Endothelial cell of umbilical vein (primary cell): ENCODE measurements around the gene TMEM62. TPM values are rescaled to one million over a fixed set of nuclear protein-coding genes. Genes with fewer than 3 reads are reported as not detected.
"Not testable (repeated sequence)": the region's sequence is repeated elsewhere in the genome, so short reads cannot be mapped to it uniquely, and the experiment has no call there.

ENCODE experiments used
- BruUV-seq: library from RNA; stranded (reverse); fragments of 400-500 nt; replicated peaks from 2 replicates; lab custom pipeline; 2021; lab: Mats Ljungman, UMichigan
- CTCF ChIA-PET: fragments of 300-600, 350-600 bp; sonication (Branson Sonifier 250); formaldehyde crosslinking; loops from one replicate; lab custom pipeline; 2021; ENCODE audit warnings: antibody characterized with exemption, inconsistent platforms; lab: Charles Lee
- POLR2A ChIA-PET: fragments of 300-600, 350-600 bp; sonication (Branson Sonifier 250); formaldehyde crosslinking; loops from one replicate; lab custom pipeline; 2021; ENCODE audit warnings: antibody characterized with exemption, inconsistent platforms; lab: Charles Lee
- DNase-seq: peaks from one replicate; pipeline ENCODE4 v3.0.0-alpha.2; 2011; ENCODE audit warnings: low read depth, low spot score
- FAIRE-seq: peaks from 2 replicates; lab custom pipeline; 2011; peaks lifted over from hg19 to GRCh38; lab: Jason Lieb, UNC
- H2AFZ ChIP-seq: 2 replicates; pipeline ENCODE4 v1.6.0; 2012; ENCODE audit warnings: low read depth, low read length, control low read depth, inconsistent platforms
- H3K27ac ChIP-seq: 2 replicates; pipeline ENCODE4 v1.5.1; 2011; ENCODE audit warnings: low read depth, mild to moderate bottlenecking, control low read depth, low read length, moderate library complexity; ENCODE audit not compliant: insufficient read depth
- H3K27me3 ChIP-seq, 2 experiments: 2 replicates each; pipeline versions ENCODE4 v1.6.0 to v1.6.1; 2011; ENCODE audit warnings: low read length in 2 of 2, mixed read lengths in 1 of 2; ENCODE audit not compliant: control insufficient read depth in 2 of 2, insufficient read depth in 2 of 2
- H3K36me3 ChIP-seq, 2 experiments: 2 replicates in 1 of 2; 3 replicates in 1 of 2; pipeline ENCODE4 v1.5.1; 2011; ENCODE audit warnings: low read length in 2 of 2, mild to moderate bottlenecking in 1 of 2, moderate library complexity in 1 of 2; ENCODE audit not compliant: control insufficient read depth in 2 of 2, insufficient read depth in 2 of 2; ENCODE audit errors: extremely low read depth in 1 of 2
- H3K4me1 ChIP-seq: 3 replicates; pipeline ENCODE4 v1.5.1; 2011; ENCODE audit warnings: mild to moderate bottlenecking, low read length; ENCODE audit not compliant: control insufficient read depth, insufficient read depth; ENCODE audit errors: extremely low read depth
- H3K4me2 ChIP-seq: 2 replicates; pipeline ENCODE4 v1.6.1; 2011; ENCODE audit warnings: low read length, control low read depth, mixed read lengths; ENCODE audit not compliant: insufficient read depth
- H3K4me3 ChIP-seq, 3 experiments: fragments of 200-600 bp in 1 of 3; sonication (generic), shearing (Covaris generic) in 1 of 3; replicated peaks in 1 of 3; 2 replicates each; pipeline ENCODE4 v1.5.1; 2011 to 2016; ENCODE audit warnings: control low read depth in 3 of 3, low read length in 3 of 3, mild to moderate bottlenecking in 2 of 3, inconsistent platforms in 1 of 3, low read depth in 1 of 3, moderate library complexity in 1 of 3; ENCODE audit not compliant: insufficient read depth in 1 of 3
- H3K79me2 ChIP-seq: 2 replicates; pipeline ENCODE4 v1.6.0; 2012; ENCODE audit warnings: low read length, inconsistent platforms; ENCODE audit not compliant: control insufficient read depth, insufficient read depth
- H3K9ac ChIP-seq: replicated peaks from 2 replicates; pipeline ENCODE3; 2011; ENCODE audit warnings: low read length, control low read depth; ENCODE audit not compliant: insufficient read depth; ENCODE audit errors: extremely low read depth
- H3K9me1 ChIP-seq: replicated peaks from 3 replicates; pipeline ENCODE4 v1.6.0; 2011; ENCODE audit warnings: mild to moderate bottlenecking, low read length; ENCODE audit not compliant: control insufficient read depth, insufficient read depth; ENCODE audit errors: extremely low read depth
- H3K9me3 ChIP-seq: replicated peaks from 2 replicates; pipeline ENCODE4 v1.5.1; 2012; ENCODE audit warnings: low read length, inconsistent platforms; ENCODE audit not compliant: control insufficient read depth, insufficient read depth
- H4K20me1 ChIP-seq: replicated peaks from 2 replicates; pipeline ENCODE3; 2011; ENCODE audit warnings: mild to moderate bottlenecking, low read length; ENCODE audit not compliant: control insufficient read depth, insufficient read depth; ENCODE audit errors: extremely low read depth
- GATA2 ChIP-seq: IDR thresholded peaks from 2 replicates; pipeline ENCODE4 v1.7.0; 2011; ENCODE audit warnings: low read depth, mild to moderate bottlenecking, moderate library complexity, mixed read lengths, low read length; ENCODE audit not compliant: insufficient read length, insufficient read depth
- JUN ChIP-seq: IDR thresholded peaks from 2 replicates; pipeline ENCODE4 v1.6.1; 2011; ENCODE audit warnings: borderline replicate concordance, low read depth; ENCODE audit not compliant: insufficient read length, insufficient read depth
- POLR2AphosphoS5 ChIP-seq: IDR thresholded peaks from 2 replicates; pipeline ENCODE4 v1.6.1; 2012; ENCODE audit warnings: low read depth, mild to moderate bottlenecking, control low read depth, low read length, moderate library complexity; ENCODE audit not compliant: insufficient read depth
- dilution Hi-C: fragments of 300-500 bp; cut with MboI; formaldehyde crosslinking; loops from one replicate; pipeline ENCODE4 v1.15.0; 2019; ENCODE audit warnings: low sequenced_read_pairs; ENCODE audit not compliant: extremely low pct_ligation_motif_present
- intact Hi-C: fragments of 100-400 bp; cut with micrococcal nuclease; formaldehyde crosslinking; loops from one replicate; pipeline ENCODE4 v1.10.0; 2022
- polyA plus RNA-seq, 4 experiments: library from polyadenylated mRNA; depleted of rRNA in 3 of 4; stranded (reverse) in 3 of 4; unstranded in 1 of 4; fragments of >200 nt; gene quantifications; 2 replicates each; pipeline versions ENCODE4 v1.2.1 to v1.2.3, GENCODE V29; 2011 to 2012; ENCODE audit warnings: missing spikeins in 1 of 4
- total RNA-seq: library from RNA; stranded (reverse); gene quantifications from 2 replicates; pipeline ENCODE4 v1.2.3, GENCODE V29; 2021

TMEM62 gene
- total and polyA plus RNA-seq, 2 donors (not counting 3 experiments of a cell fraction or from before 2014, with no cell fraction given): 10.4 to 22.2 TPM

- Histone ChIP-seq H3K9me3 (no peaks in the 10 kb centered on the region), H3K4me1 (peaks cover 13% of the 10 kb centered on the region), H4K20me1 (no peaks in the 10 kb centered on the region), H3K9ac (no peak overlapping the region), H2AFZ (no peak overlapping the region), H3K4me3 (no peak overlapping the region), H3K27ac (peak overlapping the region; percentile 27), H3K36me3 (no peaks in the 10 kb centered on the region), H3K79me2 (no peaks in the 10 kb centered on the region), H3K27me3 (no peaks in the 10 kb centered on the region), H3K4me2 (peak overlapping the region; percentile 3), H3K9me1 (no peaks in the 10 kb centered on the region)
- intact Hi-C loops: no loop called here
- no TSS peak for BruUV-seq
- DNase-seq (peak; percentile 42), FAIRE-seq (peak; percentile 62)
- peak; percentile 77 for TF ChIP-seq GATA2
- TF ChIP-seq JUN: no peak
- TF ChIP-seq POLR2AphosphoS5: peak; percentile 17
- ChIA-PET CTCF (no interaction called here), POLR2A (no interaction called here)
- dilution Hi-C loops: no loop called here
Observed at GRCh38 chr15:43169888-43170287, 36.5 kb downstream of the TMEM62 start.

- H3K27ac ChIP-seq, H3K36me3 ChIP-seq, FAIRE-seq, dilution Hi-C loops, H3K4me3 ChIP-seq, H4K20me1 ChIP-seq, H3K9me3 ChIP-seq, intact Hi-C loops, H3K79me2 ChIP-seq, H2AFZ ChIP-seq, DNase-seq, H3K4me2 ChIP-seq, H3K27me3 ChIP-seq, BruUV-seq, H3K9me1 ChIP-seq, POLR2A ChIA-PET, H3K4me1 ChIP-seq, H3K9ac ChIP-seq: not testable (repeated sequence)
- CTCF ChIA-PET: interaction anchor here (1.3 kb wide), 1 partner anchor 28 kb away, joined by 3 read pairs; no protein-coding TSS in a partner anchor
Observed at GRCh38 chr15:43175656-43176309, 42.4 kb downstream of the TMEM62 start.

GRCh38 chr15:43177147-43177546 lies 43.8 kb downstream of the TMEM62 start:
- H3K27ac ChIP-seq, DNase-seq, H3K4me1 ChIP-seq, H3K4me2 ChIP-seq, H3K9me1 ChIP-seq, H3K4me3 ChIP-seq, FAIRE-seq, dilution Hi-C loops, H4K20me1 ChIP-seq, H3K9me3 ChIP-seq, H2AFZ ChIP-seq, H3K36me3 ChIP-seq, BruUV-seq, CTCF ChIA-PET, H3K79me2 ChIP-seq, H3K9ac ChIP-seq, H3K27me3 ChIP-seq, POLR2A ChIA-PET, intact Hi-C loops: not testable (repeated sequence)
